Ishikawa (cell line): Measurements from ENCODE around the gene RNF220.

Experiments
- CEBPB ChIP-seq: IDR thresholded peaks from 2 replicates; pipeline ENCODE4 v1.6.1; 2012
- CREB1 ChIP-seq: IDR thresholded peaks from 2 replicates; pipeline ENCODE4 v1.6.1; 2012; ENCODE audit warnings: low read depth
- EGR1 ChIP-seq: IDR thresholded peaks from 2 replicates; pipeline ENCODE4 v1.6.1; 2012
- EP300 ChIP-seq: IDR thresholded peaks from 2 replicates; pipeline ENCODE4 v1.6.1; 2012; ENCODE audit warnings: borderline replicate concordance
- FOXM1 ChIP-seq: IDR thresholded peaks from 2 replicates; pipeline ENCODE4 v1.6.1; 2012; ENCODE audit warnings: low read depth, borderline replicate concordance
- MAX ChIP-seq: IDR thresholded peaks from 2 replicates; pipeline ENCODE4 v1.6.1; 2012
- NFIC ChIP-seq: IDR thresholded peaks from 2 replicates; pipeline ENCODE4 v1.6.1; 2012
- RAD21 ChIP-seq: IDR thresholded peaks from 2 replicates; pipeline ENCODE4 v1.6.1; 2012; ENCODE audit warnings: low read depth
- REST ChIP-seq: IDR thresholded peaks from 2 replicates; pipeline ENCODE4 v1.6.1; 2012; ENCODE audit warnings: low read depth, mild to moderate bottlenecking
- TAF1 ChIP-seq: IDR thresholded peaks from 2 replicates; pipeline ENCODE4 v1.6.1; 2012; ENCODE audit warnings: low read depth, mild to moderate bottlenecking
- TCF12 ChIP-seq: IDR thresholded peaks from 2 replicates; pipeline ENCODE4 v1.6.1; 2012; ENCODE audit warnings: low read depth
- TEAD4 ChIP-seq: IDR thresholded peaks from 2 replicates; pipeline ENCODE4 v1.6.1; 2012
- USF1 ChIP-seq: IDR thresholded peaks from 2 replicates; pipeline ENCODE4 v1.6.1; 2012
- YY1 ChIP-seq: IDR thresholded peaks from 2 replicates; pipeline ENCODE4 v1.6.1; 2012; ENCODE audit warnings: low read depth
- ZBTB7A ChIP-seq: IDR thresholded peaks from 2 replicates; pipeline ENCODE4 v1.6.1; 2012; ENCODE audit warnings: low read depth

The RNF220 gene

GRCh38 chr1:44464361-44464760 lies 59.3 kb downstream of the RNF220 start:
- TF ChIP-seq TAF1 = no peak
- TF ChIP-seq NFIC = no peak
- TF ChIP-seq CREB1 = no peak
- TF ChIP-seq TEAD4 = no peak
- no peak for TF ChIP-seq EGR1
- TF ChIP-seq ZBTB7A = no peak

GRCh38 chr1:44467566-44467965 lies 62.5 kb downstream of the RNF220 start:
- TF ChIP-seq FOXM1 = no peak
- TF ChIP-seq RAD21 = no peak
- no peak for TF ChIP-seq EP300
- TF ChIP-seq NFIC = no peak
- no peak for TF ChIP-seq MAX
- TF ChIP-seq USF1 = no peak
- no peak for TF ChIP-seq TAF1
- TF ChIP-seq TCF12 = no peak
- no peak for TF ChIP-seq CREB1
- TF ChIP-seq ZBTB7A = no peak
- TF ChIP-seq REST = no peak
- no peak for TF ChIP-seq CEBPB
- TF ChIP-seq EGR1 = no peak
- TF ChIP-seq TEAD4 = no peak
- no peak for TF ChIP-seq YY1

- no peak for TF ChIP-seq EP300
- TF ChIP-seq REST = no peak
- no peak for TF ChIP-seq MAX
- TF ChIP-seq RAD21 = no peak
- no peak for TF ChIP-seq CEBPB
- no peak for TF ChIP-seq FOXM1
- no peak for TF ChIP-seq TCF12
- no peak for TF ChIP-seq YY1
- TF ChIP-seq CREB1 = no peak
- TF ChIP-seq USF1 = no peak
- no peak for TF ChIP-seq EGR1
- TF ChIP-seq TAF1 = no peak
Measured at GRCh38 chr1:44471911-44472453, 66.9 kb downstream of the RNF220 start.

GRCh38 chr1:44472620-44473525 lies 67.8 kb downstream of the RNF220 start:
- TF ChIP-seq FOXM1 = no peak
- TF ChIP-seq EGR1 = no peak
- TF ChIP-seq TCF12 = no peak
- no peak for TF ChIP-seq REST
- TF ChIP-seq ZBTB7A = no peak
- no peak for TF ChIP-seq EP300
- no peak for TF ChIP-seq NFIC
- TF ChIP-seq RAD21 = no peak
- no peak for TF ChIP-seq YY1
- no peak for TF ChIP-seq TEAD4
- TF ChIP-seq USF1 = no peak
- TF ChIP-seq TAF1 = no peak
- TF ChIP-seq CEBPB = no peak
- TF ChIP-seq MAX = no peak
- no peak for TF ChIP-seq CREB1
